BE2C (cell line): ENCODE results near the gene IL1RAPL2.

ENCODE experiments used
- DNase-seq: peaks from one replicate; pipeline ENCODE4 v3.0.0-alpha.2; 2020
- H3K27me3 ChIP-seq: fragments of 250-450 bp; sonication (Bioruptor Pico); 2 replicates; pipeline ENCODE4 v1.5.1; 2020; ENCODE audit warnings: mild to moderate bottlenecking
- H3K36me3 ChIP-seq: fragments of 250-450 bp; sonication (Bioruptor Pico); 2 replicates; pipeline ENCODE4 v1.5.1; 2020; ENCODE audit warnings: mild to moderate bottlenecking
- H3K4me1 ChIP-seq: fragments of 250-450 bp; sonication (Bioruptor Pico); 2 replicates; pipeline ENCODE4 v1.5.1; 2020
- H3K4me3 ChIP-seq: 2 replicates; pipeline ENCODE4 v1.5.1; 2011; ENCODE audit warnings: low read depth, low read length
- H3K9me3 ChIP-seq: fragments of 250-450 bp; sonication (Bioruptor Pico); 2 replicates; pipeline ENCODE4 v1.5.1; 2020
- TF ChIP-seq, protein P1 (sequence below): IDR thresholded peaks from 2 replicates; pipeline ENCODE4 v1.5.1; 2012; ENCODE audit warnings: mild to moderate bottlenecking, low read depth, low read length

IL1RAPL2 gene

DNA sequence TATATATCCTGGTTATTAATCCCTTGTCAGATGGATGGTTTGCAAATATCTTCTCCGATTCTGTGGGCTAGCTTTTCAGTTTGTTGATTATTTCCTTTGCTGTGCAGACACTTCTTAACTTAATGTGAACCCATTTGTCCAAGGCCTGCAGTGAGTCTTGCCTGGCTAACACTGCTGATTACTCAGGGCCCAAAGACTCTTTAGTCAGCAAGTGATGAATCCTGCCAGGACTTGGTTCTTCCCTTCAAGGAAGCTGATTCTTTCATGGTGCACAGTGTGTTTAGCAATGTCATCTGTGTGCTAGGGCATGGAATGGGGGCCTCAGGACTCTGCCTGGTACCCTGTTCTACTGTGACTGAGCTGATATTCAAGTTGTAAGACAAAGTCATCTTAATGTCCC is 736.2 kb downstream of the IL1RAPL2 start:
- H3K36me3 ChIP-seq, result no peaks in the 10 kb centered on the region
- TF ChIP-seq, protein P1, sequence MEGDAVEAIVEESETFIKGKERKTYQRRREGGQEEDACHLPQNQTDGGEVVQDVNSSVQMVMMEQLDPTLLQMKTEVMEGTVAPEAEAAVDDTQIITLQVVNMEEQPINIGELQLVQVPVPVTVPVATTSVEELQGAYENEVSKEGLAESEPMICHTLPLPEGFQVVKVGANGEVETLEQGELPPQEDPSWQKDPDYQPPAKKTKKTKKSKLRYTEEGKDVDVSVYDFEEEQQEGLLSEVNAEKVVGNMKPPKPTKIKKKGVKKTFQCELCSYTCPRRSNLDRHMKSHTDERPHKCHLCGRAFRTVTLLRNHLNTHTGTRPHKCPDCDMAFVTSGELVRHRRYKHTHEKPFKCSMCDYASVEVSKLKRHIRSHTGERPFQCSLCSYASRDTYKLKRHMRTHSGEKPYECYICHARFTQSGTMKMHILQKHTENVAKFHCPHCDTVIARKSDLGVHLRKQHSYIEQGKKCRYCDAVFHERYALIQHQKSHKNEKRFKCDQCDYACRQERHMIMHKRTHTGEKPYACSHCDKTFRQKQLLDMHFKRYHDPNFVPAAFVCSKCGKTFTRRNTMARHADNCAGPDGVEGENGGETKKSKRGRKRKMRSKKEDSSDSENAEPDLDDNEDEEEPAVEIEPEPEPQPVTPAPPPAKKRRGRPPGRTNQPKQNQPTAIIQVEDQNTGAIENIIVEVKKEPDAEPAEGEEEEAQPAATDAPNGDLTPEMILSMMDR, result no peak
- H3K27me3 ChIP-seq, result no peaks in the 10 kb centered on the region
- no peaks in the 10 kb centered on the region for H3K9me3 ChIP-seq
- no peak for DNase-seq
- no peaks in the 10 kb centered on the region for H3K4me1 ChIP-seq
- H3K4me3 ChIP-seq, result no peak overlapping the region

DNA sequence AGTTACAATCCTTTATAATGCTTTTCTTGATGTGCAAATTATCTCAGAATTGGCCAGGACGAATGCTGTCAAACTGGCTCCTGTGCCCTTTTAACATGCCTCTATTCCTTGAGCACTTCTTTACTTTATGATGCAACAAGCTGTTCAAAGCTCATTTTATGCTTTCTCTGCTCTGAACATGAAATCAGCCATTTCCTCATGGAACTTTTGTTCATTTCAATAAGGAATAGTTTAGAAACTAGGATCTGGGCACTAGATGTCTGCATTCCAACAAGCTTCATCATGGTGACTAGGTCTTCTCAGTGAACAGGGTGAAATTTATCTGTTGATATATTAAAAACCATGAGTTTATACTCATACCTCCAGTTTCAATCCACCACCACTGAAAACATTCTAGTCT is 741.8 kb downstream of the IL1RAPL2 start:
- Histone ChIP-seq H3K4me1 (no peaks in the 10 kb centered on the region), H3K9me3 (no peaks in the 10 kb centered on the region), H3K4me3 (no peak overlapping the region), H3K27me3 (no peaks in the 10 kb centered on the region), H3K36me3 (no peaks in the 10 kb centered on the region)
- no peak for DNase-seq
- TF ChIP-seq, protein P1, result no peak

DNA sequence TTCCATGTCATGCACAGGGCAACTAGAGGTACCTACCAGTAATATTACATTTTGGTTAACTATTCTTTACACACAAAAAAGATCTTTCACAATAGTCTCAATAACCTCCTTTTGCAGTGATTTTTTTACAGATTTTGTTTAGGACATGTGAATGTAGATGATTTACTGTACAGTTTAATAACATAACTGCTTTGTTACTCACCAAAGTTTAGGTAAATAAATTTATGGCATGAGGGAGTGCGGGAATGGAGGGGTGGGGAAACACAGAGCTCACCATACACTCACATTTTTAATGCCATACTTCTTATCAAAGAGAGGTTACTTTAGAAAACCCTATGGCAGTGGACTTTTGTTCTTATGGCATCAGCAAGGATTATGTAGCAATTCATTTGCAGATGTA is 747.6 kb downstream of the IL1RAPL2 start:
- TF ChIP-seq, protein P1, result no peak
- H3K36me3 ChIP-seq, result no peaks in the 10 kb centered on the region
- no peak overlapping the region for H3K4me3 ChIP-seq
- no peaks in the 10 kb centered on the region for H3K4me1 ChIP-seq
- H3K27me3 ChIP-seq, result no peaks in the 10 kb centered on the region
- H3K9me3 ChIP-seq, result no peaks in the 10 kb centered on the region
- DNase-seq, result no peak

DNA sequence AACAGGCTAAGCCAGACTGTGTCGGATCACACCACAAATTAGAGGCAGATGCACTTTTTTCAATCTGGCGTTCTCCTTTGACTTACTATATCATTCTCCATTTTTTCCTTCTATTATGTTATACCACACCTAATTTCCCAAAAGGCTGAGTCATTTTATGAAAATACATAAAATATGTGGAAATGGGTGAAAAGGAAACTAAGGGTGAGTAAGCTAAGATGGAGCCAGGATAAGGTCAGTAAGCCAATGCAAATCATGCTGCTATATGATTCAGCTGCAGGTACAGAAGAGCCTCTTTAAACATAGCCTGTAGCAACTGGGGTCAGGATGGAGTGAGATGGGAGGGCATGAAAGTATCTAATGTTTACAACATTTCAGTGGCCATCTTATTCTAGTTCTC is 748.5 kb downstream of the IL1RAPL2 start:
- no peak overlapping the region for H3K4me3 ChIP-seq
- H3K4me1 ChIP-seq, result no peaks in the 10 kb centered on the region
- no peak for DNase-seq
- H3K36me3 ChIP-seq, result no peaks in the 10 kb centered on the region
- H3K27me3 ChIP-seq, result no peaks in the 10 kb centered on the region
- no peaks in the 10 kb centered on the region for H3K9me3 ChIP-seq
- TF ChIP-seq, protein P1, result no peak

DNA sequence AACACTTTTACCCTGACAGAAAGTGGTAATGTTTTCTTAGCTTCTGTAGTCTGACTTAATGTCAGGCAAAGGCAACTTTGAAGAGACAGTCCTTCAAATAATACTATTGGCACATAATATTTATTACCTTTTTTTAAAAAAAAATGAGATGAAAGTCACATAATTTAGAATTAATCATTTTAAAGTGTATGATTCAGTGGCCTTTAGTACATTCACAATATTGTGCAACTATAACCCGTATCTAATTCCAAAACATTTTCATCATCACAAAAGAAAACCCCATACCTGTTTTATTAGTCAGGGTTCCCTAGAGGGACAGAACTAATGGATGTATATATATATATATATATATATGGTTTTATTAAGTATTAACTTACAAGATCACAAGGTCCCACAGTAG is 749.2 kb downstream of the IL1RAPL2 start:
- no peak for DNase-seq
- no peak overlapping the region for H3K4me3 ChIP-seq
- H3K4me1 ChIP-seq, result no peaks in the 10 kb centered on the region
- TF ChIP-seq, protein P1, result no peak
- H3K36me3 ChIP-seq, result no peaks in the 10 kb centered on the region
- no peaks in the 10 kb centered on the region for H3K27me3 ChIP-seq
- H3K9me3 ChIP-seq, result no peaks in the 10 kb centered on the region

DNA sequence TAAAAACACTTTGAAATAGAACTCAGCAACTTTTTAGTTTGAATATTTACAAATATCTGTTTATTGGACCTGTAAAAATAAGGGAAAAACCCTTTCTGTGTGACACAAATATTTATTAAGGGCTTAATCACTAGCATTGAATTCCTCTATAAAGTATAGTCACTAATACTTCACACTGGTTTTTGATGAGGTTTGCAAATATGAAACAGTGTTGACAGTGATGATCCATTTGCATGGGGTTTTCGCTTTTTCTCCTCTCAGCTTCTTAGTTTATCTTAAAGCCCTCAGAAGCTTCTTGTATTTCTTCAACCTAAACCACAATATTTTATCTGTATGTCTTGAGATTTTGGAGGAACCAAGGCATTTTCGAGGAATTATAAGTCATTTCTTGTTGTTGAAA is 751.1 kb downstream of the IL1RAPL2 start:
- TF ChIP-seq, protein P1, result no peak
- no peaks in the 10 kb centered on the region for H3K9me3 ChIP-seq
- H3K4me1 ChIP-seq, result no peaks in the 10 kb centered on the region
- H3K27me3 ChIP-seq, result no peaks in the 10 kb centered on the region
- no peak for DNase-seq
- no peak overlapping the region for H3K4me3 ChIP-seq
- H3K36me3 ChIP-seq, result no peaks in the 10 kb centered on the region
